Frontal cortex (tissue), 4 donors: ENCODE measurements around the gene VSX2. TPM values are rescaled to one million over a fixed set of nuclear protein-coding genes. Genes with fewer than 3 reads are reported as not detected.
"Not testable (repeated sequence)": the region's sequence is repeated elsewhere in the genome, so short reads cannot be mapped to it uniquely, and the experiment has no call there.

Experiments used
- DNase-seq, 2 donors: peaks; one replicate each; pipeline ENCODE4 v3.0.0; 2012; ENCODE audit warnings: low spot score in 2 of 2
- FAIRE-seq: peaks from 2 replicates; lab custom pipeline; 2012; peaks lifted over from hg19 to GRCh38; lab: Jason Lieb, UNC
- total RNA-seq: library from RNA; depleted of rRNA; stranded (reverse); fragments of >200 nt; gene quantifications from one replicate; pipeline ENCODE4 v1.2.3, GENCODE V29; 2014
- donor health status: control.
- donor health status: control.
- donor health status: control.

VSX2 gene
- total RNA-seq, 1 donor from 2014 or later = not detected

GRCh38 chr14:74257078-74257940 is 18.1 kb downstream of the VSX2 start:
- DNase-seq = peak; percentile 80 to 88
- no peak for FAIRE-seq

- DNase-seq (peak in 1 of 2 donors; percentile 32), FAIRE-seq (no peak)
Measured at GRCh38 chr14:74257941-74258763, 18.9 kb downstream of the VSX2 start.

- DNase-seq (no peak), FAIRE-seq (no peak)
Measured at GRCh38 chr14:74258764-74259035, 19.5 kb downstream of the VSX2 start.

- DNase-seq (no peak), FAIRE-seq (no peak)
Measured at GRCh38 chr14:74259513-74259912, 20.3 kb downstream of the VSX2 start.

GRCh38 chr14:74260525-74261233 is 21.4 kb downstream of the VSX2 start:
- no peak for DNase-seq
- no peak for FAIRE-seq

GRCh38 chr14:74261288-74261687 is 22.0 kb downstream of the VSX2 start:
- DNase-seq (no peak), FAIRE-seq (no peak)

- FAIRE-seq (no peak), DNase-seq (no peak)
Measured at GRCh38 chr14:74262076-74262475, 22.8 kb downstream of the VSX2 start.

GRCh38 chr14:74263181-74263580 is 23.9 kb downstream of the VSX2 start:
- FAIRE-seq (no peak), DNase-seq (no peak)

GRCh38 chr14:74263921-74264320 is 24.7 kb downstream of the VSX2 start:
- no peak for DNase-seq
- FAIRE-seq = no peak

- FAIRE-seq = no peak
Measured at GRCh38 chr14:74265301-74265965, 26.2 kb downstream of the VSX2 start.

GRCh38 chr14:74267588-74267987 is 28.3 kb downstream of the VSX2 start:
- FAIRE-seq (no peak), DNase-seq (no peak)

More at GRCh38 chr14:74265301-74265965, 26.2 kb downstream of the VSX2 start:
- no peak for DNase-seq

- not testable (repeated sequence) for FAIRE-seq, DNase-seq
Measured at GRCh38 chr14:74270382-74271177, 31.3 kb downstream of the VSX2 start.

- FAIRE-seq (no peak), DNase-seq (no peak)
Measured at GRCh38 chr14:74271365-74271764, 32.1 kb downstream of the VSX2 start.

GRCh38 chr14:74275241-74275841 is 36.1 kb downstream of the VSX2 start:
- DNase-seq (no peak), FAIRE-seq (no peak)

GRCh38 chr14:74278080-74278479 is 38.8 kb downstream of the VSX2 start:
- DNase-seq (no peak), FAIRE-seq (no peak)

GRCh38 chr14:74281069-74281468 is 41.8 kb downstream of the VSX2 start:
- FAIRE-seq = no peak

GRCh38 chr14:74286736-74287135 is 47.5 kb downstream of the VSX2 start:
- FAIRE-seq (no peak), DNase-seq (no peak)

More at GRCh38 chr14:74281069-74281468, 41.8 kb downstream of the VSX2 start:
- no peak for DNase-seq

- DNase-seq = no peak
Measured at GRCh38 chr14:74289801-74290200, 50.6 kb downstream of the VSX2 start.

GRCh38 chr14:74290415-74290814 is 51.2 kb downstream of the VSX2 start:
- DNase-seq = no peak
- no peak for FAIRE-seq

More at GRCh38 chr14:74289801-74290200, 50.6 kb downstream of the VSX2 start:
- no peak for FAIRE-seq
